ENCODE measurements around the gene NPIPA8.
"Not testable (repeated sequence)": the region's sequence is repeated elsewhere in the genome, so short reads cannot be mapped to it uniquely, and the experiment has no call there.

Gene NPIPA8

GRCh38 chr16:18280319-18280718, 56.2 kb downstream of the NPIPA8 start:
- not testable (repeated sequence) for FAIRE-seq; DNase-seq (ENCODE audit: low spot score)

- not testable (repeated sequence) for DNase-seq (ENCODE audit: low spot score); FAIRE-seq
These were observed 59.8 kb downstream of the NPIPA8 start for GRCh38 chr16:18276756-18277155.

- FAIRE-seq; DNase-seq (ENCODE audit: low spot score): not testable (repeated sequence)
These were observed 66.4 kb downstream of the NPIPA8 start for GRCh38 chr16:18270171-18270570.
